K562 (cell line): ENCODE measurements around the gene MYMX. TPM values are rescaled to one million over a fixed set of nuclear protein-coding genes. Genes with fewer than 3 reads are reported as not detected.
"Not testable (repeated sequence)": the region's sequence is repeated elsewhere in the genome, so short reads cannot be mapped to it uniquely, and the experiment has no call there.

ENCODE experiments used
- ATAC-seq: fragments of 200-7000 bp; cut with Tn5 transposase; 3 replicates; pipeline ENCODE4 v1.9.1; 2020; ENCODE audit warnings: moderate library complexity
- BruUV-seq: library from RNA; stranded (reverse); fragments of 400-500 nt; replicated peaks from 2 replicates; lab custom pipeline; 2021; lab: Mats Ljungman, UMichigan
- CTCF ChIA-PET: fragments of 300-600 bp; formaldehyde crosslinking; extraction: SDS; loops from one replicate; lab custom pipeline; 2021; ENCODE audit warnings: low intra/inter-chr PET ratio; lab: Yijun Ruan, JAX
- POLR2A ChIA-PET: fragments of 300-600, 350-650 bp; sonication (Branson Sonifier 250); formaldehyde crosslinking; extraction: SDS; loops from one replicate; lab custom pipeline; 2021; ENCODE audit warnings: antibody characterized with exemption, inconsistent platforms; lab: Yijun Ruan, JAX
- DNase-seq, 4 experiments: peaks; one replicate each; pipeline versions ENCODE4 v3.0.0 to v3.0.0-alpha.2; 2011 to 2018; ENCODE audit warnings: low spot score in 3 of 4, mixed read lengths in 3 of 4; ENCODE audit errors: extremely low read depth in 1 of 4
- FAIRE-seq: peaks from 2 replicates; lab custom pipeline; 2011; peaks lifted over from hg19 to GRCh38; lab: Jason Lieb, UNC
- H2AFZ ChIP-seq: 2 replicates; pipeline ENCODE4 v1.6.0; 2011; ENCODE audit warnings: low read depth, low read length, control low read depth, inconsistent platforms
- H3K27ac ChIP-seq: fragments of 200-600 bp; 3 replicates; pipeline ENCODE4 v1.8.0; 2011; ENCODE audit warnings: low read depth, mild to moderate bottlenecking, control low read depth, inconsistent platforms, low read length, moderate library complexity, mixed read lengths; ENCODE audit errors: extremely low read depth
- H3K27me3 ChIP-seq, 2 experiments: fragments of 300-600 bp in 1 of 2; 2 replicates in 1 of 2; 3 replicates in 1 of 2; pipeline versions ENCODE4 v1.6.0 to v1.8.0; 2011; ENCODE audit warnings: inconsistent platforms in 2 of 2, low read length in 2 of 2, mild to moderate bottlenecking in 1 of 2, mixed read lengths in 1 of 2, moderate library complexity in 1 of 2; ENCODE audit not compliant: control insufficient read depth in 2 of 2, insufficient read depth in 2 of 2
- H3K36me3 ChIP-seq: fragments of 300-600 bp; 3 replicates; pipeline ENCODE4 v1.8.0; 2011; ENCODE audit warnings: mild to moderate bottlenecking, low read length, inconsistent platforms; ENCODE audit not compliant: control insufficient read depth, insufficient read depth
- H3K4me1 ChIP-seq, 2 experiments: fragments of 200-600 bp in 1 of 2; replicated peaks in 1 of 2; 2 replicates in 1 of 2; 3 replicates in 1 of 2; pipeline versions ENCODE4 v1.5.1 to v1.8.0; 2011; ENCODE audit warnings: inconsistent platforms in 2 of 2, low read length in 2 of 2, mild to moderate bottlenecking in 1 of 2, mixed read lengths in 1 of 2, moderate library complexity in 1 of 2; ENCODE audit not compliant: control insufficient read depth in 2 of 2, insufficient read depth in 2 of 2
- H3K4me2 ChIP-seq: 2 replicates; pipeline ENCODE4 v1.6.1; 2011; ENCODE audit warnings: low read length, control low read depth, inconsistent platforms, mixed read lengths; ENCODE audit not compliant: insufficient read depth
- H3K4me3 ChIP-seq: fragments of 200-600 bp; sonication (generic), shearing (Covaris generic); 2 replicates; pipeline ENCODE4 v1.5.1; 2016; ENCODE audit warnings: control low read depth, inconsistent platforms
- H3K79me2 ChIP-seq: fragments of 200-600 bp; 3 replicates; pipeline ENCODE4 v1.8.0; 2011; ENCODE audit warnings: low read length, inconsistent platforms; ENCODE audit not compliant: control insufficient read depth, insufficient read depth
- H3K9ac ChIP-seq, 2 experiments: 2 replicates each; pipeline versions ENCODE4 v1.6.0 to v1.6.1; 2011; ENCODE audit warnings: low read depth in 2 of 2, low read length in 2 of 2, control low read depth in 1 of 2, inconsistent platforms in 1 of 2, mild to moderate bottlenecking in 1 of 2, mixed read lengths in 1 of 2; ENCODE audit not compliant: insufficient read depth in 1 of 2
- H3K9me1 ChIP-seq: one replicate; pipeline ENCODE4 v1.6.0; 2011; ENCODE audit warnings: inconsistent platforms, mild to moderate bottlenecking, low read length, moderate library complexity; ENCODE audit not compliant: control insufficient read depth, insufficient read depth
- H3K9me3 ChIP-seq: replicated peaks from 2 replicates; pipeline ENCODE4 v1.5.1; 2011; ENCODE audit warnings: low read depth, low read length, inconsistent platforms; ENCODE audit not compliant: control insufficient read depth, insufficient read depth
- H4K20me1 ChIP-seq: replicated peaks from 2 replicates; pipeline ENCODE4 v1.6.1; 2011; ENCODE audit warnings: low read length, inconsistent platforms, mixed read lengths; ENCODE audit not compliant: control insufficient read depth, insufficient read depth
- ERF ChIP-seq: fragments of 450-650 bp; formaldehyde crosslinking; IDR thresholded peaks from 2 replicates; pipeline ENCODE4 v1.4.0; 2020; ENCODE audit warnings: mild to moderate bottlenecking, mixed read lengths
- GTF2E2 ChIP-seq: fragments of 200-800 bp; sonication (Bioruptor generic); IDR thresholded peaks from 2 replicates; pipeline ENCODE4 v1.6.1; 2016; ENCODE audit warnings: missing genetic modification characterization, missing compliant biosample characterization
- MAX ChIP-seq: sonication (generic); formaldehyde crosslinking; IDR thresholded peaks from 2 replicates; pipeline ENCODE4 v1.9.0; 2022; ENCODE audit warnings: mild to moderate bottlenecking, missing genetic modification reagents
- NCOA2 ChIP-seq, 2 experiments: fragments of 450-650 bp; IDR thresholded peaks; 2 replicates each; pipeline ENCODE4 v1.6.1; 2018; ENCODE audit warnings: mild to moderate bottlenecking in 2 of 2, moderate library complexity in 1 of 2; ENCODE audit not compliant: partially characterized antibody in 2 of 2
- NFE2L1 ChIP-seq: fragments of 450-650 bp; IDR thresholded peaks from 2 replicates; pipeline ENCODE4 v1.6.1; 2016; ENCODE audit warnings: missing genetic modification characterization, low read depth, mild to moderate bottlenecking, missing compliant biosample characterization, moderate library complexity, borderline replicate concordance
- PKNOX1 ChIP-seq: fragments of 450-650 bp; IDR thresholded peaks from 2 replicates; pipeline ENCODE4 v1.6.1; 2016
- SIX5 ChIP-seq, 2 experiments: IDR thresholded peaks; 2 replicates each; pipeline ENCODE4 v1.6.1; 2011; ENCODE audit warnings: low read length in 2 of 2, borderline replicate concordance in 1 of 2, low read depth in 1 of 2, mild to moderate bottlenecking in 1 of 2, moderate library complexity in 1 of 2; ENCODE audit not compliant: insufficient read depth in 1 of 2
- TAF9B ChIP-seq: fragments of 450-650 bp; IDR thresholded peaks from 2 replicates; pipeline ENCODE4 v1.6.1; 2018; ENCODE audit warnings: mild to moderate bottlenecking; ENCODE audit not compliant: partially characterized antibody
- ZBTB12 ChIP-seq: fragments of 250-450 bp; sonication (Bioruptor Pico); IDR thresholded peaks from 2 replicates; pipeline ENCODE4 v1.4.0; 2020
- ZNF239 ChIP-seq: fragments of 250-450 bp; sonication (Bioruptor Pico); IDR thresholded peaks from 2 replicates; pipeline ENCODE4 v1.4.0; 2020; ENCODE audit warnings: mild to moderate bottlenecking
- ZNF507 ChIP-seq: conservative IDR thresholded peaks from 2 replicates; pipeline ENCODE4 v1.6.1; 2017; ENCODE audit warnings: missing genetic modification characterization, missing compliant biosample characterization
- ZNF766 ChIP-seq: fragments of 200-800 bp; sonication (Bioruptor generic); conservative IDR thresholded peaks from 2 replicates; pipeline ENCODE4 v1.6.1; 2016; ENCODE audit warnings: missing genetic modification characterization, missing compliant biosample characterization
- WGBS: fragments of 100-300 bp; shearing (Covaris generic); methylation state at CpG from one replicate; pipeline ENCODE4 v1.1.6; 2016; ENCODE audit warnings: low coverage, mixed read lengths; ENCODE audit not compliant: insufficient coverage; ENCODE audit errors: missing lambda C conversion rate; 5-methylcytosine and 5-hydroxymethylcytosine counted together
- in situ Hi-C: fragments of 300-500 bp; cut with MboI; formaldehyde crosslinking; loops from 4 replicates; pipeline ENCODE4 v1.15.0; 2018; ENCODE audit warnings: inconsistent platforms, mixed read lengths
- intact Hi-C: fragments of 100-400 bp; cut with micrococcal nuclease; formaldehyde crosslinking; loops from 2 replicates; pipeline ENCODE4 v1.14.2; 2022
- polyA plus RNA-seq, 8 experiments: library from polyadenylated mRNA; depleted of rRNA in 4 of 8; stranded (reverse) in 5 of 8; unstranded in 3 of 8; fragments of >200 nt; fragmentation: Nextera tagmentation in 2 of 8; fragmentation: Illumina TruSeq in 1 of 8; extraction: Ambion mirVana in 2 of 8; extraction: Trizol in 1 of 8; gene quantifications; 2 replicates each; pipeline versions ENCODE4 v1.2.1 to v1.2.3, GENCODE V29; 2011 to 2014; ENCODE audit warnings: inconsistent platforms in 1 of 8, missing spikeins in 1 of 8
- total RNA-seq, 7 experiments: library from RNA; depleted of rRNA in 6 of 7; stranded (reverse); fragments of >200 nt in 6 of 7; fragmentation: Illumina TruSeq in 2 of 7; extraction: Trizol in 2 of 7; gene quantifications; 2 replicates each; pipeline versions ENCODE4 v1.2.1 to v1.2.3, GENCODE V29; 2011 to 2021; ENCODE audit warnings: low replicate concordance in 1 of 7

MYMX gene
- total and polyA plus RNA-seq, 9 of the 15 experiments (the other 6 are each of a cell fraction or from before 2014, with no cell fraction given), result 0.12 TPM; not detected in 8

- H3K9me1 ChIP-seq, H4K20me1 ChIP-seq, DNase-seq, H3K4me2 ChIP-seq, H3K27me3 ChIP-seq, H3K4me3 ChIP-seq, intact Hi-C loops, H3K9ac ChIP-seq, FAIRE-seq, BruUV-seq, H3K36me3 ChIP-seq, H3K79me2 ChIP-seq, CTCF ChIA-PET, ATAC-seq, H3K27ac ChIP-seq, H2AFZ ChIP-seq, in situ Hi-C loops, H3K9me3 ChIP-seq: not testable (repeated sequence)
- peaks cover 10 to 11% of the 10 kb centered on the region in 2 experiments; a peak in 2 of 5 replicates for H3K4me1 ChIP-seq
- TF ChIP-seq PKNOX1, result peak; percentile 41; the same call in 1 of the 2 replicates
- POLR2A ChIA-PET, result interaction anchor here (0.7 to 2.4 kb wide), 2 partner anchors 16 to 34 kb away, joined by 3 to 10 read pairs; no protein-coding TSS in a partner anchor
- 46% methylated on average over 7 of the region's 7 CpGs for WGBS
Observed at GRCh38 chr6:44185356-44185755, 31.4 kb upstream of the MYMX start.

GRCh38 chr6:44185953-44186634, 30.6 kb upstream of the MYMX start:
- Histone ChIP-seq H3K9me3 (no peaks in the 10 kb centered on the region), H3K27me3 (no peaks in the 10 kb centered on the region), H2AFZ (peak overlapping the region; percentile 96), H3K79me2 (no peaks in the 10 kb centered on the region), H3K4me2 (peak overlapping the region; percentile 64), H3K4me3 (no peak overlapping the region), H3K9ac (peak overlapping the region; percentile 9 to 80; a peak in 2 of 4 replicates), H3K36me3 (no peaks in the 10 kb centered on the region), H3K4me1 (peaks cover 10 to 11% of the 10 kb centered on the region in 2 experiments; a peak in 3 of 5 replicates), H4K20me1 (no peaks in the 10 kb centered on the region), H3K27ac (no peak overlapping the region), H3K9me1 (no peaks in the 10 kb centered on the region)
- in situ Hi-C loops (no loop called here), intact Hi-C loops (no loop called here)
- no peak for FAIRE-seq
- peak in 2 of 4 experiments; percentile 22 to 23 for DNase-seq
- WGBS, result 17% methylated on average over 9 of the region's 9 CpGs
- ATAC-seq, result peak; percentile 59
- ChIA-PET POLR2A (interaction anchor here (0.7 to 2.4 kb wide), 5 partner anchors 8 to 61 kb away, joined by 3 to 11 read pairs (median 4); partner anchors contain the start of gene HSP90AB1), CTCF (no interaction called here)
- BruUV-seq, result no TSS peak
- no peak for TF ChIP-seq ZNF507 (tag)
- TF ChIP-seq ZNF766 (CRISPR knock-in tag), result no peak
- no peak for TF ChIP-seq ZNF239 (CRISPR knock-in tag)
- no peak for TF ChIP-seq TAF9B
- TF ChIP-seq NFE2L1, result no peak
- no peak for TF ChIP-seq SIX5 (IDR thresholded peaks at IDR 0.05; ENCODE audit: borderline replicate concordance in 1 of 2, insufficient read depth in 1 of 2, low read depth in 1 of 2, low read length in 2 of 2)
- TF ChIP-seq GTF2E2 (tag), result no peak
- TF ChIP-seq ERF (CRISPR knock-in tag), result no peak
- TF ChIP-seq NCOA2 (IDR thresholded peaks at IDR 0.05; ENCODE audit: partially characterized antibody in 2 of 2), result no peak
- TF ChIP-seq MAX (CRISPR knock-in tag), result peak; percentile 16; the same call in 1 of the 2 replicates
- no peak for TF ChIP-seq ZBTB12
